SU-DHL-6 (cell line): ENCODE measurements around the gene NPAT.

Experiments
- H2AFZ ChIP-seq: fragments of 200-600 bp; sonication (generic); 2 replicates; pipeline ENCODE4 v1.6.1; 2014; ENCODE audit warnings: low read depth, mild to moderate bottlenecking, moderate library complexity, mixed read lengths, antibody characterized with exemption, low read length; ENCODE audit not compliant: severe bottlenecking
- H3F3A ChIP-seq: fragments of 200-600 bp; shearing (Covaris generic); 2 replicates; pipeline ENCODE4 v1.6.0; 2016; ENCODE audit warnings: antibody characterized with exemption, mild to moderate bottlenecking; ENCODE audit not compliant: insufficient read depth
- H3K27ac ChIP-seq: fragments of 200-600 bp; sonication (generic); 2 replicates; pipeline ENCODE4 v1.5.1; 2016; ENCODE audit warnings: low read depth, mild to moderate bottlenecking, low read length, moderate library complexity, mixed read lengths
- H3K27me3 ChIP-seq: fragments of 200-600 bp; sonication (generic), shearing (Covaris generic); 2 replicates; pipeline ENCODE4 v1.6.0; 2014; ENCODE audit warnings: mild to moderate bottlenecking, low read length
- H3K36me3 ChIP-seq: fragments of 200-600 bp; sonication (generic); 2 replicates; pipeline ENCODE4 v1.6.1; 2014; ENCODE audit warnings: mild to moderate bottlenecking, low read length, mixed read lengths
- H3K4me2 ChIP-seq: fragments of 300-600, 200-600 bp; shearing (Covaris generic), sonication (generic); 2 replicates; pipeline ENCODE4 v1.6.0; 2014; ENCODE audit warnings: low read length, low read depth, mild to moderate bottlenecking; ENCODE audit not compliant: poor library complexity, severe bottlenecking
- H3K4me3 ChIP-seq: fragments of 200-600 bp; sonication (generic); 2 replicates; pipeline ENCODE4 v1.5.1; 2014; ENCODE audit warnings: antibody characterized with exemption, low read length, mild to moderate bottlenecking, mixed read lengths; ENCODE audit not compliant: insufficient read depth, poor library complexity, severe bottlenecking
- H3K79me2 ChIP-seq: fragments of 200-600 bp; sonication (generic); 2 replicates; pipeline ENCODE4 v1.6.1; 2014; ENCODE audit warnings: mild to moderate bottlenecking, low read length, moderate library complexity; ENCODE audit not compliant: insufficient read depth
- H3K9ac ChIP-seq: fragments of 200-600 bp; sonication (generic); 2 replicates; pipeline ENCODE4 v1.7.0; 2014; ENCODE audit warnings: mild to moderate bottlenecking, low read length
- H3K9me2 ChIP-seq: fragments of 200-600 bp; sonication (generic); replicated peaks from 2 replicates; pipeline ENCODE4 v1.6.1; 2014; ENCODE audit warnings: low read length; ENCODE audit not compliant: insufficient read depth
- H3K9me3 ChIP-seq: fragments of 200-600 bp; sonication (generic); 2 replicates; pipeline ENCODE4 v1.6.1; 2014; ENCODE audit warnings: low read length, mixed read lengths; ENCODE audit not compliant: insufficient read depth
- H4K20me1 ChIP-seq: fragments of 200-600 bp; sonication (generic); 2 replicates; pipeline ENCODE4 v1.6.1; 2014; ENCODE audit warnings: low read depth, mild to moderate bottlenecking, antibody characterized with exemption, low read length, moderate library complexity, mixed read lengths
- EZH2phosphoT487 ChIP-seq: fragments of 200-600 bp; sonication (generic), shearing (Covaris generic); conservative IDR thresholded peaks from 2 replicates; pipeline ENCODE4 v1.6.1; 2018; ENCODE audit warnings: mild to moderate bottlenecking, antibody characterized with exemption, low read length, moderate library complexity, mixed read lengths
- TF ChIP-seq, protein P1 (sequence below): fragments of 200-600 bp; sonication (generic); IDR thresholded peaks from one replicate; pipeline ENCODE4 v1.5.1; 2017; ENCODE audit warnings: antibody characterized with exemption, mild to moderate bottlenecking, low read length, moderate library complexity; ENCODE audit not compliant: insufficient read depth, poor library complexity, severe bottlenecking

Gene NPAT

DNA sequence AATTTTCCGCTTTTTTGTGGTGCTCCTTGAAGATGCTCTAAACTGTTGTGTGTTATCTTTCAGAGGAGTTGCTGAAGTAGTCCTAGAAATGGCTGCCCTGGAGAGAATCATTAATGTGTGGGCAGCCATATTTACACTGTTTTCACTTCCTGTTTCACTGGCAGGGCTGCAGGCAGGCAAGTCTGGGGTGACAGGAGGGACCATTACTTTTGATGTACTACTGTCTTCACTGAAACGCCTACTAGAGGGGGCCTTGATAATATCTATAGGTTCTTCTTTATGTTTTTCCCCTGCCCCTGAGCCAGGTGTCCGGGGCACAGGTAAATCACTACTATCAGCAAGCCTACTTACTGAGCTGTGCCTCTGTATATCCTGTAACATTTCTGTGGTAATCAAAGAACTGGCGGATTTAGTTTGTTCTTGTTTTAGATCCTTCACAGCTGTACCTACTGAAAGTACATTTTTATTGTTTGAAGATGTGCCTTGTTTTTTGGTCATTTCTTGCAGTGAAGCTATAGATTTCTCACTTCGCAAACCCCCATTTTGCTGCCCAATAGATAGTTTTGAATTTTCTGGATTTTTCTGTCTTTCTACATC lies 61.4 kb downstream of the NPAT start:
- Histone ChIP-seq H3K27ac (peak overlapping the region; percentile 50), H3K9me2 (no peaks in the 10 kb centered on the region), H3K79me2 (no peaks in the 10 kb centered on the region), H2AFZ (no peak overlapping the region), H3K36me3 (peaks cover 56% of the 10 kb centered on the region), H3K4me2 (no peak overlapping the region), H4K20me1 (no peaks in the 10 kb centered on the region; the same call in 1 of the 2 replicates), H3K27me3 (no peaks in the 10 kb centered on the region), H3K4me3 (no peak overlapping the region), H3F3A (peaks cover 31% of the 10 kb centered on the region), H3K9ac (no peak overlapping the region), H3K9me3 (no peaks in the 10 kb centered on the region)
- TF ChIP-seq, protein P1, sequence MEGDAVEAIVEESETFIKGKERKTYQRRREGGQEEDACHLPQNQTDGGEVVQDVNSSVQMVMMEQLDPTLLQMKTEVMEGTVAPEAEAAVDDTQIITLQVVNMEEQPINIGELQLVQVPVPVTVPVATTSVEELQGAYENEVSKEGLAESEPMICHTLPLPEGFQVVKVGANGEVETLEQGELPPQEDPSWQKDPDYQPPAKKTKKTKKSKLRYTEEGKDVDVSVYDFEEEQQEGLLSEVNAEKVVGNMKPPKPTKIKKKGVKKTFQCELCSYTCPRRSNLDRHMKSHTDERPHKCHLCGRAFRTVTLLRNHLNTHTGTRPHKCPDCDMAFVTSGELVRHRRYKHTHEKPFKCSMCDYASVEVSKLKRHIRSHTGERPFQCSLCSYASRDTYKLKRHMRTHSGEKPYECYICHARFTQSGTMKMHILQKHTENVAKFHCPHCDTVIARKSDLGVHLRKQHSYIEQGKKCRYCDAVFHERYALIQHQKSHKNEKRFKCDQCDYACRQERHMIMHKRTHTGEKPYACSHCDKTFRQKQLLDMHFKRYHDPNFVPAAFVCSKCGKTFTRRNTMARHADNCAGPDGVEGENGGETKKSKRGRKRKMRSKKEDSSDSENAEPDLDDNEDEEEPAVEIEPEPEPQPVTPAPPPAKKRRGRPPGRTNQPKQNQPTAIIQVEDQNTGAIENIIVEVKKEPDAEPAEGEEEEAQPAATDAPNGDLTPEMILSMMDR: no peak
- TF ChIP-seq EZH2phosphoT487: no peak

DNA sequence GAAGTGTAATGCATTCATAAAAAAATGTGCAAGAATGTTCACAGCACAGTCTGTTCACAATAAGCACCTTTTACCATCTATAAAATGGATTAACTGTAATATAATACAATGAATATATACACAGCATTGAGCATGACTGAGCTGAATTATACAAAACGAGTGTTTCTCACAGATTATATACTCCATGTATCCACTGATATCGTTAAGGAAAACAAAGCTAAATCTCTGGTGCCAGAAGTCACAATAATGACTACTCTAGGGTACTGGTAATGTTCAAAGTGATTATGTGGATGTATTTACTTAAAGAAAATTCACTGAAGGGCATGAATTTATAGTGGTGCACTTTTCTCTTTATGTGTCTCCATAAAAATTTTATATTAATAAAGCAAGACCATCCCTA lies 67.8 kb downstream of the NPAT start:
- no peak overlapping the region for H3K4me2 ChIP-seq
- no peak overlapping the region for H3K9ac ChIP-seq
- TF ChIP-seq, protein P1: no peak
- TF ChIP-seq EZH2phosphoT487: no peak
- H3K9me3 ChIP-seq: no peaks in the 10 kb centered on the region
- no peaks in the 10 kb centered on the region for H4K20me1 ChIP-seq
- H3K27me3 ChIP-seq: no peaks in the 10 kb centered on the region
- no peaks in the 10 kb centered on the region for H3K9me2 ChIP-seq
- no peak overlapping the region for H2AFZ ChIP-seq
- H3F3A ChIP-seq: peaks cover 16% of the 10 kb centered on the region; the same call in 1 of the 2 replicates
- no peak overlapping the region for H3K4me3 ChIP-seq
- no peaks in the 10 kb centered on the region for H3K79me2 ChIP-seq
- no peak overlapping the region for H3K27ac ChIP-seq
- peaks cover 58% of the 10 kb centered on the region for H3K36me3 ChIP-seq

DNA sequence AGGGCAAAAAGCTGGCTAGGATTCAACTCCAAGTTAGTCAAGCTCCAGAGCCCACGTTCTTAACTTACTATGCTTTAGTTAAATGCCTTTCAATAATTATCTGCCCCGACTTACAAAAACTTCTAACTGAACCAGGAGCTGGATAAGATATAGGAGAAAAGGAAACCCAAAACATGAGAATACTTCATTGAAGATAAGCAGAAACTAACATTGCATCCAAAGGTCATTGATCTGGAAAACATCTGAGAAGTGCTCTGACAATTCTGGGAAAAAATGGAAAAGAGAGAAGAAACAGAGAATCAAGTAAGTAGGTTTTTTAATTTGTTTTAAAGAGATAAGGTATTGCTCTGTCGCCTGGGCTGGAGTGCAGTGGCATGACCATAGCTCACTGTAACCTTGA lies 73.9 kb downstream of the NPAT start:
- Histone ChIP-seq H3K4me3 (no peak overlapping the region), H3K9me2 (no peaks in the 10 kb centered on the region), H3K36me3 (peaks cover 41% of the 10 kb centered on the region; the same call in 1 of the 2 replicates), H2AFZ (no peak overlapping the region), H3K9ac (no peak overlapping the region), H3K27me3 (no peaks in the 10 kb centered on the region), H3K79me2 (no peaks in the 10 kb centered on the region), H3F3A (no peaks in the 10 kb centered on the region), H3K9me3 (no peaks in the 10 kb centered on the region), H3K27ac (no peak overlapping the region), H4K20me1 (no peaks in the 10 kb centered on the region), H3K4me2 (no peak overlapping the region)
- TF ChIP-seq, protein P1: no peak
- TF ChIP-seq EZH2phosphoT487: no peak

DNA sequence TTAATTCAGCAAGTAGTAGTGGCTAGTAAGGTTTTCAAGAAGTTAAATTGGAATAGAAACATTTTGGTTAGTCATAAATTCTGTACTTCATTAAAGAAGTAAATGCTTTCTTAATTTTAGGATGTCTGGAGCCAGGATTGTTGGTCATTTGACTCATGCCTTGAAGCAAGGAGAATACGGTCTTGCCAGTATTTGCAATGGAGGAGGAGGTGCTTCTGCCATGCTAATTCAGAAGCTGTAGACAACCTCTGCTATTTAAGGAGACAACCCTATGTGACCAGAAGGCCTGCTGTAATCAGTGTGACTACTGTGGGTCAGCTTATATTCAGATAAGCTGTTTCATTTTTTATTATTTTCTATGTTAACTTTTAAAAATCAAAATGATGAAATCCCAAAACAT lies 75.3 kb downstream of the NPAT start:
- peaks cover 32% of the 10 kb centered on the region; the same call in 1 of the 2 replicates for H3K36me3 ChIP-seq

More for the DNA sequence above, 75.3 kb downstream of the NPAT start:
- no peaks in the 10 kb centered on the region for H3F3A ChIP-seq
- H3K9me3 ChIP-seq: no peaks in the 10 kb centered on the region
- no peaks in the 10 kb centered on the region for H3K27me3 ChIP-seq
- H3K27ac ChIP-seq: no peak overlapping the region
- no peaks in the 10 kb centered on the region for H3K9me2 ChIP-seq
- no peak overlapping the region for H3K9ac ChIP-seq
- no peak overlapping the region for H2AFZ ChIP-seq
- H4K20me1 ChIP-seq: no peaks in the 10 kb centered on the region
- H3K4me3 ChIP-seq: no peak overlapping the region
- H3K4me2 ChIP-seq: no peak overlapping the region
- no peak for TF ChIP-seq EZH2phosphoT487
- TF ChIP-seq, protein P1: no peak
- H3K79me2 ChIP-seq: no peaks in the 10 kb centered on the region
